GM12891 (cell line): ENCODE measurements around the gene SIL1.
"Not testable (repeated sequence)": the region's sequence is repeated elsewhere in the genome, so short reads cannot be mapped to it uniquely, and the experiment has no call there.

Experiments
- DNase-seq: peaks from one replicate; pipeline ENCODE4 v3.0.0; 2011; ENCODE audit warnings: low spot score; ENCODE audit not compliant: insufficient read length
- FAIRE-seq: peaks from 2 replicates; lab custom pipeline; 2011; peaks lifted over from hg19 to GRCh38; lab: Jason Lieb, UNC
- PAX5 ChIP-seq: IDR thresholded peaks from 2 replicates; pipeline ENCODE4 v1.6.1; 2011; ENCODE audit warnings: low read length, moderate library complexity, mild to moderate bottlenecking; ENCODE audit not compliant: insufficient read depth, severe bottlenecking
- POLR2A ChIP-seq: IDR thresholded peaks from 2 replicates; pipeline ENCODE4 v1.6.1; 2011; ENCODE audit warnings: low read depth, low read length, control low read depth
- POLR2AphosphoS5 ChIP-seq: IDR thresholded peaks from 2 replicates; pipeline ENCODE4 v1.6.1; 2011; ENCODE audit warnings: low read depth, low read length, control low read depth
- POU2F2 ChIP-seq: IDR thresholded peaks from 2 replicates; pipeline ENCODE4 v1.6.1; 2011; ENCODE audit warnings: low read depth, mild to moderate bottlenecking, control low read depth, low read length, moderate library complexity
- SPI1 ChIP-seq: IDR thresholded peaks from 2 replicates; pipeline ENCODE4 v1.6.1; 2011; ENCODE audit warnings: low read depth, low read length, control low read depth
- TAF1 ChIP-seq: IDR thresholded peaks from 2 replicates; pipeline ENCODE4 v1.6.1; 2011; ENCODE audit warnings: low read depth, low read length, control low read depth

The SIL1 gene

DNA sequence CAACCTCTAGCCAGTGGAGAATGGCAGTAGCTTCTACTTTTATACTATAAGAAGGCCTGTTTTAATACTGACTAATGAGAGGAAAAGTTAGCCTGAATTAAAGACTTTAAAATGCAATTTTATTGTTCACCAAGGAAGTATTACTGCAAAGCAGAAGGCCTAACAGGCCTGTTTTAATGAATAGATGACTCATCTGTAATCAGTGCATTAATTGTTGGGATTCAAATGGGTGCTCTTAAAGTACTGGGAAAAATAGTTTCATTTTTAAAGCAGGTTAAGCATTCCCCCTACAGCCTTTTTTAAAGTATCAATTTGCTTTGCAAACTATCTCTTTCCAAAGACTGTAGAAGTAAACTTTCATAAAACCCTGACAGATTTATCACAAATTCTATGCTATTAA, 147.7 kb downstream of the SIL1 start:
- FAIRE-seq (no peak), DNase-seq (no peak)
- no peak for TF ChIP-seq PAX5

DNA sequence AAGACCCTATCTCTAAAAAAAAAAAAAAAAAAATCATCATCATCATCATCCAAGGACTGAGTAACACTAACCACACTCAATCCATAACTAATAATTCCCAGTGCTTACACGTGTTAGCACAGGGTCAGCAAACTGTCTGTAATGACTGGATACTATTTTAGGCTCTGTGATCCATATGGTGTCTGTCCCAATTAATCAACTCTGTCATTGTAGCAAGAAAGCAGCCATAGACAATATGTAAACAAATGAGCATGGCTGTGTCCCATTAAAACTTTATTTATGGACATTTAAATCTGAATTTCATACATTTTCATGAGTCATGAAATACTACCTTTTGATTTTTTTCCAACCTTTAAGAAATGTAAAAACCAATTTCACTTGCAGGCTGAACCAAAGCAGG, 148.4 kb downstream of the SIL1 start:
- FAIRE-seq, result no peak
- no peak for DNase-seq
- no peak for TF ChIP-seq PAX5
- no peak for TF ChIP-seq TAF1
- no peak for TF ChIP-seq POU2F2
- TF ChIP-seq SPI1, result no peak

DNA sequence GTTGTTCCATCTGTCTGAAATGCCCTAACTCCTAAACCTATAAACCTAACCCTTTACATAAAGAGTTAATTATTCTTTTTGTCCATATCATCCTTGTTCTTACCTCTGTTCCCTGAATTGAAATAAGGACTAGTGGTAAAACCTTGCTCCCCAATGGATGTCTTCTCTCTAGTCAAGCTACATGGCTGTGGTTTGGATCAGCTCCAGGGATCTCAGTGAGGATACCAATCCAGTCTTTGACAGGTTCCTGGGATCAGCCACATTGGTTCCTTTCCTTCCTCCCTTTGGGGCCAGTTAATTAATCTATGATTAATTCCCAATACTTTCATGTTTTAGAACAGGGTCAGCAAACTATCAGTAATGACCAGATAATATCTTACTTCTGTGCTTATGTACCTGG, 151.6 kb downstream of the SIL1 start:
- TF ChIP-seq PAX5 (no peak), POLR2AphosphoS5 (no peak), SPI1 (no peak), POLR2A (no peak), POU2F2 (no peak)
- DNase-seq (no peak), FAIRE-seq (no peak)

DNA sequence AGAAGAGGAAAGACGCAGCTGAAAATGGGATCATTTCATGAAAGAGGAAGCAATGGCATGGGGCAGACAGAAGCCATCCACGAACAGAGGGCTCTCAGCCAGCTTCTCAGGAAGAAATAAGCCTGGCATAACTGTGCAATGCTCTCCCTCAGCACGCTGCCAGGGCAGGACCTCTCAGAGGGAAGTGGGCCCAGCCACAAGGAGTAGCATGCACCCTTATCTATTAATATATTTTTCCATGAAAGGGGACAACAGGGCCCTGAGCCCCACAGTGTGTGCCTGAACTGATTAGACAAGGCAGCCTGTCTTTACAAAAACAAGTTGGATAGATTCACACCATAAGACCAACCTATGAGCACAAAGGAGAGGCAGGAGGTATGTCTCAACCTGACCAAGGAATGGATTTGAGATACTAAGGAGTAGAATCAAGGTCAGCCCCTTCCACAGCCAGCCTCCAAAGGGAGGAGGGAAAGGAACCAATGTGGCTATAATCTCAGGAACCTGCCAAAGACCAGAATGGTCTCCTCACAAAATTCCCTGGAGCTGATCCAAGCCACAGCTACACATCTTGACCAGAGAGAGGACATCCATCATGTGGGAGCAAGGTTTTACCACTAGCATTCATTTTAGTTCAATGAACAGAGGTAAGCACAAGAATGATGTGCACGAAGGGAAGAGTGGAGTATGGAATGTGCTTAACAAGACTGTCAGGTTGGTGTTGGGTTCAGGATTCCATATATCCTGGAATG, 154.8 kb downstream of the SIL1 start:
- DNase-seq (no peak), FAIRE-seq (no peak)
- TF ChIP-seq POU2F2, result no peak

DNA sequence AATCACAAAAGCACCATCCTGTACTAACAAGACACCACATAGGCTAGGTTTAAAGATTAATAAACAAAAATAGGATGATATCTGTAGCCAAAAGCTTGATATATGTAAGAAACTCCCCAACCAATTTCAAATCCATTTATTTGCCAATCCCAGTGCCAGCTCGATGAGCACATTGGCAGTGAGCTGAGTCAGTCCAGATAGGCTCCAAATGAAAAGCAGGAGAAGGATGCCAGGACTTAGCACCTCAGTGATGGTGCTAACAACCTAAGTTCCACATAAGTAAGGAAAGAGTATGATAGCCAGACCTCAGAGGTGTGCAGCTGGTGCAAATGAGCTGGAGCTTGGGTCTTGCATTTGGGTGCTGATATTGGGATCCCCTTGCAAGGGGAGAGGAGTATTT, 158.1 kb downstream of the SIL1 start:
- TF ChIP-seq SPI1, result no peak
- TF ChIP-seq POLR2A, result no peak
- no peak for TF ChIP-seq PAX5
- TF ChIP-seq POLR2AphosphoS5, result no peak
- TF ChIP-seq TAF1, result no peak
- no peak for TF ChIP-seq POU2F2
- DNase-seq (no peak), FAIRE-seq (no peak)

DNA sequence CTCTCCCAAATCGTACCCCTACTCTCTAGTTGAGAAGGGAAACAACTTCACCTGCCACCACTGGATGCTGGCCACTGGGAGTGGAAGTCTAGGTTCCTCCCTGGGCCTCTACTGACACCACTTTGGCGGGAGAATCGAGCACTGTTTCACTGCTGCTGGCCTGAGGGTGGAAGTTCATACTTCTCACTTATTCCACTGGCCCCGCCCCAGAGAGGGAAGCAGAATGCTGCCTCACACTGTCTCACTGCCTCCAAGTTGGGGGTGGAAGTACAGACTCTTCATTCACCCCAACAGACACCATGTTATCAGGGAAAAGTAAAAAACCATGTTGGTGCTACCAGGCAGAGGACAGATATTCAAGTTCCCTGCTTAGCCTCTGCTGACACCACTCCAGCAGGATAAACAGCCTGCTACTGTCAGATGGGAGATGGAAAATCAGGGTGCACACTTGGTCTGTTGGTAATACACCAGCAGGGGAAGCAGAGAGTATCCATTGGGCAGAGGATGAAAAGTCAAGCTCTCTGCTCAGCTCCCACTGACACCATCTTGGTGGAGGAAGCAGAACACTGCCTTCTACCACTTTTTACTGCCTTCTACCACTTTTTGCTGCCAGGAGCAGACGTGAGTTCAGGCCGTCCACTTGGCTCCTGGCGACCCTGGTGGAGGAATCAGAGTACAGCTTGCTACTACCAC, 159.4 kb downstream of the SIL1 start:
- DNase-seq, result no peak
- TF ChIP-seq SPI1, result no peak
- no peak for TF ChIP-seq TAF1
- TF ChIP-seq POLR2AphosphoS5, result no peak
- no peak for TF ChIP-seq POU2F2
- TF ChIP-seq POLR2A, result no peak
- TF ChIP-seq PAX5, result no peak
- FAIRE-seq, result peak; percentile 13

DNA sequence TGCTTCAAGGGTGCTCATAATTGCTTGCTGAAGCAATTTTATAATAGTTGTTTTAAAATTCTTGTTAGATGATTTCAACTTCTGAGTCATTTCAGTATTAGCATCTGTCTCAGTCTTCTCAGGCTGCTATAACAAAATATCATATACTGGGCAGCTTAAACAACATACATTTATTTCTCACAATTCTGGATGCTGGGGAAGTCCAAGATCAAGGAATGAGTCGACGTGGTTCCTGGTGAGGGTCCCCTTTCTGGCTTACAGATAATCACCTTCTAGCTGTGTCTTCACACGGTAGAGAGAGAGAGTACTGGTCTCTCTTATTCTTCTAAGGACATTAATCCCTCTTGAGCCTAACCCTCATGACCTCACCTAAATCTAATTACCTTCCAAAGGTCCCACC, 160.4 kb downstream of the SIL1 start:
- TF ChIP-seq TAF1, result no peak
- TF ChIP-seq POLR2A, result no peak
- no peak for TF ChIP-seq PAX5
- TF ChIP-seq SPI1, result no peak
- TF ChIP-seq POLR2AphosphoS5, result no peak
- no peak for TF ChIP-seq POU2F2
- DNase-seq, result no peak
- no peak for FAIRE-seq

DNA sequence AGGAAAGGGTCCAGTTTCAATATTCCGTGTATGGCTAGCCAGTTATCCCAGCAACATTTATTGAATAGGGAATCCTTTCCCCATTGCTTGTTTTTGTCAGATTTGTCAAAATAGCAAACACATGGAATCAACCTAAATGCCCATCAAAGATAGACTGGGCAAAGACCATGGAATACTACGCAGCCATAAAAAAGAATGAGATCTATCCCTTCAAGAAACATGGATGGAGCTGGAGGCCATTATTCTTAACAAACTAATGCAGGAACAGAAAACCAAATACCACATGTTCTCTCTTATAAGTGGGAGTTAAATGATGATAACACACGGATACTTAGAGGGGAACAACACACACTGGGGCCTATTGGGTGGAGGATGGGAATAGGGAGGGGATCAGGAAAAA, 161.8 kb downstream of the SIL1 start:
- not testable (repeated sequence) for FAIRE-seq, DNase-seq

DNA sequence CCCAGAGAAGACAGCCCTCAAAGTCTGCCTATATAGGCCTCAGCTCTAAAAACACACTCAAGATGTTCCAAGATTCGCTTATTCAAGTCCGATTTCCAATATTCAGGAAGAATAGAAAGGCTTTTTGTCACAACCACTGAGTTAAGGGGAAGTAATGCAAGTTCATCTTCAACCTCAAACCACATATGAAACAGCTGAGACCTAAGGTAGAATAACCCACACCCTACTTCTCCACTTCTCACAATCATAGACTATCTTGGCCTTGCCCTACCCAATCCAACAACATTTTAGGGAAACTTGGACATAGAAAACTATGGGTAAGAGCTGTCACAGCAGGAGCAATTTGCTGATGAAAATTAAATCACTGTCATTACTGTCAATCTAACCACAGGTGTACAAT, 171.0 kb downstream of the SIL1 start:
- no peak for TF ChIP-seq POLR2A
- no peak for TF ChIP-seq SPI1
- no peak for TF ChIP-seq TAF1
- no peak for DNase-seq
- peak; percentile 57 for FAIRE-seq

DNA sequence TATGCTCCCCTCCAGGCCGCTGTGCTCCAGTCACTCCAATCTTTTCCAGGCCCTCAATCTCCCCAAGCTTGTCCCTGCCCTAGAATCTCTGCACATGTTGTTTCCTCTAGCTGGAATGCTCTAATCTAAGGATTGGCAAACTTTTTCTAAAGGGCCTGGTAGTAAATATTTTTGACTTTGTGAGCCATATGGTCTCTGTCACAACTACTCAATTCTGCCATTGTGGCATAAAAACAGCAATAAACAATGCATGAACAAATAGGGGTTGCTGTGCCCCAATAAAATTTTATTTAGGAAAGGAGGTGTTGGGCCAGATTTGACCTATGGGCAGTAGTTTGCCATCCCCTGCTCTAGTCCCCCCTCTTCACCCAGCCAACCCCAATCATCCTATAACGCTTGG, 172.5 kb downstream of the SIL1 start:
- DNase-seq, result no peak
- no peak for FAIRE-seq
- TF ChIP-seq TAF1 (no peak), PAX5 (no peak), SPI1 (no peak), POU2F2 (no peak), POLR2AphosphoS5 (no peak), POLR2A (no peak)

DNA sequence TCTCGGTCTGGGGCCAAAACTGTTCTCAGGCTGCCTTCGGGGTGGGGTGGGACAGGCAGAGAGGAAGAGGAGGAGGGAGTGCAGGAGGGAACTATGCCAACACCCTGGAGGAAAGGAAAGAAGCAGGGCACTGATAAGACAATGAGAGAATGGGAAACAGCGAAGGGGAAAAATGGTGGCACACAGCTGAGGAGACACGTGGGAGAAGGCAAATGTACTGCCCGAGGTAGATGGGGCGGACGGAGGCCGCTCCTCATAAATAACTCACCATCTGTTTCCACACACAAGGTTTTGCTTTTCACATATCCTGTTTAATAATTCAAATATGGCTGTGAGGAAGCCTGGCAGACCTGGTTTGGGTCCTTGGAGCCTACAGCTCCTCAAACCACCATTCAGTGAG, 174.9 kb downstream of the SIL1 start:
- FAIRE-seq (no peak), DNase-seq (no peak)
- TF ChIP-seq POLR2AphosphoS5 (no peak), POU2F2 (no peak), SPI1 (no peak), POLR2A (no peak), PAX5 (no peak), TAF1 (no peak)
